Thyroid gland (tissue), 4 donors: ENCODE measurements around the gene CFL1.

ENCODE experiments used
- POLR2A ChIP-seq, 2 donors: fragments of 450-650 bp; IDR thresholded peaks; one replicate each; pipeline ENCODE4 v1.6.1; 2017; ENCODE audit warnings: antibody characterized with exemption in 2 of 2, mild to moderate bottlenecking in 2 of 2, moderate library complexity in 1 of 2
- TF ChIP-seq, protein P1 (sequence below), 6 experiments: fragments of 200-600 bp in 3 of 6; fragments of 450-650 bp in 3 of 6; sonication (generic) in 3 of 6; IDR thresholded peaks; one replicate each; pipeline ENCODE4 v1.5.1; 2016 to 2019; ENCODE audit warnings: antibody characterized with exemption in 6 of 6, mild to moderate bottlenecking in 2 of 6, inconsistent platforms in 1 of 6, moderate library complexity in 1 of 6

DNA sequence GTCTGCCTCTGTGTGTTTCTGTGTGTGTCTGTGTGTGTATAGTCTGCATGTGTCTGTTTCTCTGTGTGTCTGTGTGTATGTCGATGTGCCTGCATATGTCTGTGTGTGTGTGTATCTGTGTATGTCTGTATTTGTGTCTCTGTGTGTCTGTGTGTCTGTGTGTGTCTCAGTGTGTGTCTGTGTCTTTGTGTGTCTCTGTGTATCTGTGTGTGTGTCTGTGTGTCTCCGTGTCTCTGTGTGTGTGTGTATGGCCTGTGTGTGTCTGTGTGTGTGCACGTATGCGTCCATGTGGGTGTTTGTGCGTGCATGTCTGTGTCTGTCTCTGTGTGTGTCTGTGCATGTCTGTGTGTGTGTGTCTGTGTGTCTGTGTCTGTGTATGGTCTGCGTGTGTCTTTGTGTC is 23.8 kb downstream of the CFL1 start:
- TF ChIP-seq, protein P1, sequence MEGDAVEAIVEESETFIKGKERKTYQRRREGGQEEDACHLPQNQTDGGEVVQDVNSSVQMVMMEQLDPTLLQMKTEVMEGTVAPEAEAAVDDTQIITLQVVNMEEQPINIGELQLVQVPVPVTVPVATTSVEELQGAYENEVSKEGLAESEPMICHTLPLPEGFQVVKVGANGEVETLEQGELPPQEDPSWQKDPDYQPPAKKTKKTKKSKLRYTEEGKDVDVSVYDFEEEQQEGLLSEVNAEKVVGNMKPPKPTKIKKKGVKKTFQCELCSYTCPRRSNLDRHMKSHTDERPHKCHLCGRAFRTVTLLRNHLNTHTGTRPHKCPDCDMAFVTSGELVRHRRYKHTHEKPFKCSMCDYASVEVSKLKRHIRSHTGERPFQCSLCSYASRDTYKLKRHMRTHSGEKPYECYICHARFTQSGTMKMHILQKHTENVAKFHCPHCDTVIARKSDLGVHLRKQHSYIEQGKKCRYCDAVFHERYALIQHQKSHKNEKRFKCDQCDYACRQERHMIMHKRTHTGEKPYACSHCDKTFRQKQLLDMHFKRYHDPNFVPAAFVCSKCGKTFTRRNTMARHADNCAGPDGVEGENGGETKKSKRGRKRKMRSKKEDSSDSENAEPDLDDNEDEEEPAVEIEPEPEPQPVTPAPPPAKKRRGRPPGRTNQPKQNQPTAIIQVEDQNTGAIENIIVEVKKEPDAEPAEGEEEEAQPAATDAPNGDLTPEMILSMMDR (IDR thresholded peaks at IDR 0.05), result no peak
- TF ChIP-seq POLR2A (IDR thresholded peaks at IDR 0.05), result no peak
